T-helper 2 cell treated with Interferon-gamma antibody and Interleukin-4, amounts not matched to agents 100 ng/mL and 5 ng/mL, for 36 hours (primary cell): ENCODE data around the gene TFDP1. TPM values are rescaled to one million over a fixed set of nuclear protein-coding genes. Genes with fewer than 3 reads are reported as not detected.

Experiments
- intact Hi-C: fragments of 100-400 bp; cut with micrococcal nuclease; formaldehyde crosslinking; loops from one replicate; pipeline ENCODE4 v1.15.1; 2023
- total RNA-seq: library from RNA; stranded (reverse); gene quantifications from 2 replicates; pipeline ENCODE4 v1.2.3, GENCODE V29; 2022

TFDP1 gene
- total RNA-seq, 1 donor from 2014 or later: 171 TPM

- intact Hi-C loops: loop anchor here (5.0 kb wide), 1 partner anchor 622 kb away; no protein-coding TSS in a partner anchor
These were observed 20.1 kb upstream of the TFDP1 start for GRCh38 chr13:113564331-113565023.

GRCh38 chr13:113565526-113566226 lies 18.9 kb upstream of the TFDP1 start:
- intact Hi-C loops: no loop called here

DNA sequence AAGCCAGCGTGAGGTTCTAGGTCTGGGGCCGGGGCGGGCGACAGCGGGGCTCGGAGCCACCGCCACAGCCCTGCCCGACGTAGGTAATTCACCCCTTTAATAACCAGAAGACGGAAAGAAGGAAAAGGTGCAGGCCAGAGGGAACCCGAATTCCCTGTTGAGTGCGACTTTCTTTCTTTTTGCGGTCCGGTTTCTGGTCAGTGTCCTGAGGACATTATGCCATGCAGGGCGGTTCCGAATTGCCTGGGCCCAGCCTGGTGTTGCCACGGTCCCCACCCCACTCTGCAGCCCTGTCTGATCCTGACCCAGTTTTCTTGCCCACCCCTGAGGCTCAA lies 18.4 kb upstream of the TFDP1 start:
- intact Hi-C loops: no loop called here

DNA sequence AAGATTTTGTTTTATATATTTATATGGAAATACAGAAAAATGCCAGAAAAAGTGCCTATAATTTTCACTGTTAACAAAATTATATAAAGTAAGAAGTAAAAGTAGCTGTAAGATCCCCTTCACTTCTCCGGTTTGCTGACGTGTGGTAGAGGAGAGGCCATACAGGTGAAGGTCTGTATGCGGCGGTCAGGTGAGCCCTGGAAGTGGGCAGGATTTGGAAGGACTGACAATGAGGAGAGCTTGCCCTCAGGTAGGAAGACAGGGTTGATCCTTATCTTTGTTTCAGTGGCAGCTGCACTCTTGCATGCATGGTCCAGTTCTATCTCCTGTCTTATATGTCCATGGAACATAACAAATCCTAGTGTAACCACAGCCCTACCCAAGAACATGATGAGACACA lies 16.9 kb upstream of the TFDP1 start:
- intact Hi-C loops: no loop called here

GRCh38 chr13:113573065-113573464 lies 11.5 kb upstream of the TFDP1 start:
- intact Hi-C loops: no loop called here

DNA sequence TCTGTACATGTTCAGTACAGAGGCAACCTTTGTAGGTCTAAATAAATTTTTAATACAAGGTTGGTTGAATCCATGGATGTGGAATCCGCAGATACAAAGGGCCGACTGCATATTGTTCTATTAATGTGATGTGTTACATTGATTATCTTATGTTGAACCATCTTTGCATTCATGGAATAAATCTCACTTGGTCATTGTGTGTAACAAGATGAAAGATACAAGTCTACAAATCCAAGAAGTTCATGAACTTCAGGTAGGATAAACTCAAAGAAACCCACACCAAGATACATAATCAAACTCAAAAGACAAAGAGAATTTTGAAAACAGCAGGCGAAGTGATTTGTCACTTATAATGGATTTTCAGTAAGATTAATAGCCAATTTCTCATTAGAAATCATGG lies 8.0 kb upstream of the TFDP1 start:
- intact Hi-C loops: no loop called here

- intact Hi-C loops: no loop called here
These were observed 6.6 kb upstream of the TFDP1 start for GRCh38 chr13:113577881-113578435.

DNA sequence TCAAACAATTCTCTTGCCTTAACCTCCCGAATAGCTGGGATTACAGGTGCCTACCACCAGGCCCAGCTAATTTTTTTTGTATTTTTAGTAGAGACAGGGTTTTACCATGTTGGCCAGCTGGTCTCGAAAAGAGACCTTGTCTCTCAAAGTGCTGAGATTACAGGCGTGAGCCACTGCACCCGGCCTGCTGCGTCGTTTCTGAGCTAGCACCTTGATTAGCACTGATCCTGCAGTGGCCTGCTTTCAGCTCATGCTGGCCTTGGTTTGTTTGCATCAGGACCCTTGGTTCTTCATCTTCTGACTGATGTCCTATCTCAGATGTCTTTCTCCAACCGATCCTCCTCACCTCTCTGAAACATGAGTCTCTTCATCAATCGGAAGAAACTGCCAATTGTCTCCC lies 4.9 kb upstream of the TFDP1 start:
- intact Hi-C loops: loop anchor here (10.0 kb wide), 1 partner anchor 285 kb away; the partner anchor contains the start of gene LAMP1

DNA sequence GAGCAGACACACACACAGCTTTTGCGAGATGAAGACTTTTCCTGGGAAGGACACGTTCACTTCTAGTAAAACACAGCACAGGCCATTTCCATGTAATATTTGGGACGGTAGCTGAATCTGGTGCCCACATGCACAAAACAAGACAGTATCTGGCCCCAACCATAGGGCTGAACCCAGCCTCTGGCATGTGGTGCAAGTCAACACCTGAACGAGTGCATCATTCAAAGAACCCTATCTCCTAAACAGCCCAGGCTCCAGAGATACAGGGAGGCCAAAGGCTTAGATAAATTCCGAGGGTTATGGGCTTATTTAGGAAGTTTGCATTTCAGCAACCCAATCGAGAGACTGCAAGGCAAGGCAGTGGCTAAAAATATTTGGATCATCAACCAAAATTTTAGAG lies 2.7 kb upstream of the TFDP1 start:
- intact Hi-C loops: loop anchor here (10.0 kb wide), 1 partner anchor 287 kb away; the partner anchor contains the start of gene LAMP1

GRCh38 chr13:113582841-113583631 lies 1.5 kb upstream of the TFDP1 start:
- intact Hi-C loops: loop anchor here (10.0 kb wide), 1 partner anchor 288 kb away; the partner anchor contains the start of gene LAMP1

- intact Hi-C loops: loop anchor here (1.0 to 10.0 kb wide), 2 partner anchors 95 to 290 kb away; partner anchors contain the start of genes DCUN1D2 and LAMP1
These were observed 518 bp downstream of the TFDP1 start for GRCh38 chr13:113584870-113585671.

DNA sequence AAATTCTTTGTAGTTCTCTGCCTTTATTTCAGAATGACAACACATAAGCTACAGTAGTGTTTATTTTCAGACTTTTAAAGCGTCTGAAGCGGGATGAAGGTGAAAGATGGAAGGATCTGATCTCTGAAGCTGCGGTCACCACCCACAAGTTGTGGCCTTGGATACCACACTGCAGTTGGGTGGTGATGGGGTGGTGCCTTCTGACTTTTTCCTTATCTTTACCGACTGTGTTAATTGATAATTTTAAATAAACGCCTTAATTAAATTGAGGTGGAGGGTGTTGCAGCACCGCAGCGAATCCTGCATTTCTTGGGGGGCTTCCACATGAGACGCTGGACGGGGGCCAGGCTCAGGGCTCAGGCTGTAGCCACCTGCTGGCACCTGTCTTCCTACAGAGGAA lies 1.3 kb downstream of the TFDP1 start:
- intact Hi-C loops: loop anchor here (10.0 kb wide), 1 partner anchor 291 kb away; the partner anchor contains the start of gene LAMP1

GRCh38 chr13:113586661-113587479 lies 2.3 kb downstream of the TFDP1 start:
- intact Hi-C loops: loop anchor here (10.0 kb wide), 1 partner anchor 292 kb away; the partner anchor contains the start of gene LAMP1

DNA sequence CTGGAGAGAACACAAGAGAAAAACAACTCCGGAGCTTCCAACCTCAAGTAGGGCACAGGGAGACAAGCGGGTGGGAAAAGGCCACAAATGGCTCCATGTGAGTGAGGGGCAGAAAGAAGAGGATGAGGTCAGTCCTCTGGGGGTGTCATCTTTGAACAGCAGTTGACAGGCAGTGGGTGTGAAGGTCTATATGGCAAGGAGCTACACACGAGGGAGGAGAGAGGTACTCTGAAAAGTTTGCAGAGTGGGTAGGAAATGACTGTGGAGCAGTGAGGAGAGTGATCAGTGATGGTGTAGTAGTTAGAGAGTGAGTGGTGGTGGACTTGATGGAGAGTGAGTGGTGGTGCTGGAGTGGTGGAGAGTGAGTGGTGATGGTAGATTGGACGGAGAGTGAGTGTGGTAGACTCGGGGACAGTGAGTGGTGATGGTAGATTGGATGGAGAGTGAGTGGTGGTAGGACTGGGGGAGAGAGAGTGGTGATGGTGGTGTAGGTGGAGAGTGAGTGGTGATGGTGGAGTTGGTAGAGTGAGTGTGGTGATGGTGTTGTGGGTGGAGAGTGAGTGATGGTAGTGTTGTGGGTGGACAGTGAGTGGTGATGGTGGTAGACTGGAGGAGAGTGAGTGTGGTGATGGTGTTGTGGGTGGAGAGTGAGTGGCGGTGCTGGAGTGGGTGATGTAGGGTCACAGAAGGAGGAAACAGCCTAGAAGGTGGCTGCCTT lies 4.0 kb downstream of the TFDP1 start:
- intact Hi-C loops: loop anchor here (10.0 kb wide), 1 partner anchor 294 kb away; the partner anchor contains the start of gene LAMP1

DNA sequence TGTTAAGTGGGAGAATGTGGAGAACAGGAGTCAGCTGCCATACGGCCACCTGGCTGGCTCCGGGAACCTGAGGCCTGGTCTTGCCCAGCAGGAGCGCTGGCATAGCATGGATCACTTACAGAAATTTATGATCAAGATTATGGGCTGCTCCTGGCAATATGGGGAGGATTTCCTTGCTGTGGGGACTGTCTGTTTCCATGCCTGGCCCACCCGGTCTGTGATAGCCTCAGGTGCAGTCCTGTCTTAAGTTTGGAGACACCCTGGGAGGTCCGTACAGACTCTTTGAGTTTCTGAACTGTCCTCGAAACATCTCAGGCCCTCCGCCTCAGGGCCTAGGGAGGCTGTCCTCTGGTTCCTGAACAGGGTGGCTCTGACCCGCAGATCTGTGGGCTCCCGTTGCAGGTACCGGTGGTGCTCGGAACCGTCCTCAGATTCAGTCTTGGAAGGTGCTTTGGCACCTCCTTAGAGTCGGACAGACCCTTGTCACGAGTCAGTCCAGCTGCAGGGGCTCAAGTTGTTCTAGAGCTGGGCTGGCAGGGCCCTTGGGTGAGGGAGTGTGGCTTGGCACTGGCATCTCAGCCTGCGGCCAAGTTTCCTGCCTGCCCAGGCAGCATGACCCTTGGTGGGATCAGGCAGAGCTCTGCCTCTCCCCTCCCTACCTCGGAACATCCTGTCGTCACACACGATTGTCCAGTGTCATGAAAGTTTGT lies 4.9 kb downstream of the TFDP1 start:
- intact Hi-C loops: loop anchor here (10.0 kb wide), 1 partner anchor 295 kb away; the partner anchor contains the start of gene LAMP1

DNA sequence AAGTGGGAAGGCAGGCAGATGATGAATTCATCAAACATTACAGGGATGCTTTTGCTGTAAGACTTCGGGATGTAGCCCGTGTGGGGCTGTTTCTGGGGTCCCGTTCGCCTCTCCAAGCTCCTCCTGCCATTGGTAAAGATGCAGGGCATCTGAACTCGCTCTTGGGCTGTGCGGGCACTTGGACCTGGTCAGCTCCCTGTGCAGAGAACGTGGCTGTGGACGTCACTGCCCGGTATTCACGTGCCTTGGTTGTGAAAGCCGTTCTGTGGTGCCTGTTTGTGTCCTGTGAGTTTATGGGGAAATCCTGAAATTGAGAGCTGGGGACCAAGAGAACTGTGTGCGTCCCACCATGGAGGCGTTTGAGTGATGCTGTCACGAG lies 5.4 kb downstream of the TFDP1 start:
- intact Hi-C loops: loop anchor here (10.0 kb wide), 1 partner anchor 295 kb away; the partner anchor contains the start of gene LAMP1

- intact Hi-C loops: no loop called here
These were observed 7.2 kb downstream of the TFDP1 start for GRCh38 chr13:113591750-113592149.

DNA sequence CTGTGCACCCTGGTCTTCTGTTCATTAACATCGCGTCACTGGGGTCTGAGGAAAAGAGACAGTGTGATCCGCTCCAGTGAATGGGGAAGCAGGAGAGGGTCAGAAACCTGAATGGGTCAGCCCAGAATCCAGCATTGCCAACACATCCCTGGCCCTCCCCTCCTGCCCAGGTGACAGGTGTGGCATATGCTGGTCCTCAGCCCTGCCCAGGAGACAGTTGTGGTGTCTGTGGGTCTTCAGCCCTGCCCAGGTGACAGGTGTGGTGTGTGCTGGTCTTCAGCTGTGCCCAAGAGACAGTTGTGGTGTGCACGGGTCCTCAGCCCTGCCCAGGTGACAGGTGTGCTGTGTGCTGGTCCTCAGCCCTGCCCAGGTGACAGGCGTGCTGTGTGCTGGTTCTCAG lies 8.0 kb downstream of the TFDP1 start:
- intact Hi-C loops: no loop called here
